ENCODE data around the gene TICRR.
"Not testable (repeated sequence)": the region's sequence is repeated elsewhere in the genome, so short reads cannot be mapped to it uniquely, and the experiment has no call there.

TICRR gene

DNA sequence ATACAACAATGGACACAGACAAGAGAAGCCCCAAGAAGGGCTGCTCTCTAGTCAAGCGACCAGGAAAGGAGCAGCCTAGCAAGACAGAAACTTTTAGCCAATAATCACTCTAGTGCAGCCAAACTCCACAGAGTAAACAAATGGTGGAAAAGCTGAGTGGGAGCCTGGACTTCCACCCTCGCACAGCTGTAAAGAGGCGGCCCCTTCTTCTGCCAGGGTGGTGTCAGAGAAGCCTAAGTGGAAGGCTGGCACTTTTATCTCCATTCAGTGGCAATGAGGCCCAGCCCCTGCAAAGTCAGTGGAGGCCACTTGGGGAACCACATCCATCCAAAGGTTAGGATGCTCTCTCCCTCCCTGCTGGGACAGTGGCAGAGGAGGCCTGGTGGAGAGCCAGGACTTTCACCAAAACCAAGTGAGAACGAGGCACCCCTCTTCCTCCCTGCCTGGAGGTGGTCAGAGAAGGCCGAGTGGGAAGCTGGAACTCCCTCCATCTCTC lies 15.5 kb upstream of the TICRR start:
- no peak for DNase-seq

DNA sequence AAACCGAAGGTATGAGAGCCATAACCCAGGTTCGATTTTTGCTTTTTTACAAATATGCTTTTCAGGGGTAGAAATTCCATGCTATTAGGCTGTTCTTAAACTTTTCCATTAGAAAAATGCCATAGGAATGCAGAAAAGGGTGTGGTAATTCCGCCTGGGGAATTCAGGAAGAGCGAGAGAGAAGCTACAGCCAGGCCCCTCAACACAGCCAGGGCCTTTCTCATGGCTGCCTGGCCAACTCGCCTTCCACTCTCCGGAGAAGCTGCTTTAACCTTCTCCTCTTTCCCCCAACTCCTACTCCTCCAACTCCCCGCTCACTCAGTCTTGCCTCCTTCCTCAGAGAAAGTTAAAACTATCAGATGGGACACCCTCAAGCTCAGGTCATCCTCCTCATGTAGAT lies 9.1 kb upstream of the TICRR start:
- no peak for DNase-seq

DNA sequence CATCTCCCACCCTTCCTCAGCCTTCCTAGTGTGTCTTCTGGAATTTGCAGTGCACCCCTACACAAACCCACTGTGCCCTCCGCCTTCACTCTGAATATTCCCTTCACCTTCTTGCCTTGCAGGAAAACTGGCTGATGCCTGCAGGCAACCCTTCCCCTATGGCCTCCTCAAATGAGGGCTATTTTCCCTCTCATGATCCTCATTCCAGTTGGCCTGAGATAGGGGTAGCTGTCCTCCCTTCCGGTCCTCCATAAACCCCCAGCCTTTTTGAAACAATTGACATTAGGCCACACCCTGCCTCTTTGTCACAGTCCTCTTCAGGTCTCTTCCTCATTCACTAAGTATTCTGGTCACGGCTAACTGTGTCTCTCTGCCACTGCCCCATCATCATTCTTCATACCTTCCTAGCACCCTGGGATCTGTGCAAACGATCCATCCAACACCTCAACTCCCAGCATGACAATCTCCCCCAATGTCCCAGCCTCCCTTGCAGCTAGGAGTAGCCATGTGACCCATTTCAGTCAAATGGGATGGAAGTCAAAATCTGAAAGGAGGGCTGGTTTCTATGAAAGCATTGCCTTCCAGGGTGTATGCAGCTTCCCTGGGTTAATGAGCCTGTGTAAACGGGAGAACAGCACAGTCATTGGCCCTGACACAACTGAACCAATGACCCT lies 8.5 kb upstream of the TICRR start:
- DNase-seq, result no peak

DNA sequence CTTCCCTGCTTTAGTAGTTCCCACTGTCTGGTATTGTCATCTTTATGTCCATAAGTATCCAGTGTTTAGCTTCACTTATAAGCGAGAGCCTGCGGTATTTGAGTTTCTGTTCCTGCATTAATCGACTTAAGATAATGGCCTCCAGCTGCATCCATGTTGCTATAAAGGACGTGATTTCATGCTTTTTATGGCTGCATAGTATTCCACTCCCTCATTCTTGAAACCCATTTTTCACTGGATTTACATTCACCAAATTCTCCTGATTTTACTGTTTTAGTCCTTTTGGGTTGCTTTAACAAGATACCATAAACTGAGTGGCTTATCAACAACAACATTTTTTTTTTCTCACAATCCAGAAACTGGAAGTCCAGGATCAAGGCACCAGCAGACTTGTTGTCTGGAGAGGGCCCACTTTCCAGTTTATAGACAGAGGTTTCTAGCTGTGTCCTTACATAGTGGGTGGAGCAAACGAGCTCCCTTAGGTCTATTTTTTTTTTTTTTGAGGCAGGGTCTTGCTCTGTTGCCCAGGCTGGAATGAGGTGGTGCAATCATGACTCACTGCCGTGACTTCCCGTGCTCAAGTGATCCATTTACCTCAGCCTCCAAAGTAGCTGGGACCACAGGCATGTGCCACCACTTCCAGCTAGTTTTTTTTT lies 6.1 kb upstream of the TICRR start:
- DNase-seq, result no peak

DNA sequence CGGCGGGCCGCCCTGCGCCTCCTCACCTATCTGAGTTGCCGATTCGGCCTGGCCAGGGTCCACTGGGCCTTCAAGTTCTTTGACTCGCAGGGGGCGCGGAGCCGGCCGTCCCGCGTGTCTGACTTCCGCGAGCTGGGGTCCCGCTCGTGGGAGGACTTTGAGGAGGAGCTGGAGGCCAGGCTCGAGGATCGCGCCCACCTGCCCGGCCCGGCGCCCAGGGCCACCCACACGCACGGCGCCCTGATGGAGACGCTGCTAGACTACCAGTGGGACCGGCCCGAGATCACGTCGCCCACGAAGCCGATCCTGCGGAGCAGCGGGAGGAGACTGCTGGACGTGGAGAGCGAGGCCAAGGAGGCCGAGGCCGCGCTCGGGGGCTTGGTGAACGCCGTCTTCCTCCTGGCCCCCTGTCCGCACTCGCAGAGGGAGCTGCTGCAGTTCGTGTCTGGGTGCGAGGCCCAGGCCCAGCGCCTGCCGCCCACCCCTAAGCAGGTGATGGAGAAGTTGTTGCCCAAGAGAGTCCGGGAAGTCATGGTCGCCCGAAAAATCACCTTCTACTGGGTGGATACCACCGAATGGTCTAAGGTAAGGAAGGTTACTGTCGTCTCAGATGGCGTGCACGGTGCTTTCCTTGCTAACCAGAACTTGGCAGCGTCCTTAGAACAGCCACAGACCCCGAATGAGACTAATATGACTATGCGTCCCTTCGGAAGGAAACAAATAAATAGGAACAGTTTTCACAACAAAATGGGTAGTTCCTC lies 567 bp downstream of the TICRR start:
- peak in 3 of 56 donors; percentile 32 to 53 (median 44) for DNase-seq

DNA sequence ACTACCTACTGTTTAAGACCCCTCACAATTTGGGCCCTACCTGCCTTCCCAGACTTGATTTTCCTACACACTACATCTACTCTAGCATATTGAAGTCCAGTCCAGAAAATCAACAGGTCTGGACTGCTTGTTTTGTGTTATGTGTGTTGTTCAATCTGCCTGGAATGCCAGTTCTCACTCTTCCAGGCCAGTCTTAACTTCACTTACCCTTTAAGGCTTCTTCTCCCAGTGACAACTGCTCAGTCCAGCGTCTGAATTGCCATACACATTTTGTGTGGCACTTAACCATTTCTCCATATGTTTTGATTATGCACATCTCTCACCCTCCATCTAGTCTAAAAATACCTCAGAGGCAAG lies 1.1 kb downstream of the TICRR start:
- no peak for DNase-seq

DNA sequence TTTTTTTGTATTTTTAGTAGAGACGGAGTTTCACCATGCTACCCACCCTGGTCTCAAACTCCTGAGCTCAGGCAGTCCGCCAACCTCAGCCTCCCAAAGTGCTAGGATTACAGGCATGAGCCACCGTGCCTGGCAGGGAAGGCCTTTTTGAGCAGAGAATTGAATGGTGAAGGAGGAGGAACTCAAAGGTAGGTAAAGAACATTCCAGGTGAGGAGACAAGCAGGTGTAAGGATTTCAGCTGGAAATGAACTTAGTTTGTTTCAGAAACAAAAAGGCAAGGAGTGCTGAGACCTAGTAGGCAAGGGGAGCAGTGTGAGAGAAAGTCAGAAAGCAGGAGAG lies 2.5 kb downstream of the TICRR start:
- DNase-seq, result no peak

DNA sequence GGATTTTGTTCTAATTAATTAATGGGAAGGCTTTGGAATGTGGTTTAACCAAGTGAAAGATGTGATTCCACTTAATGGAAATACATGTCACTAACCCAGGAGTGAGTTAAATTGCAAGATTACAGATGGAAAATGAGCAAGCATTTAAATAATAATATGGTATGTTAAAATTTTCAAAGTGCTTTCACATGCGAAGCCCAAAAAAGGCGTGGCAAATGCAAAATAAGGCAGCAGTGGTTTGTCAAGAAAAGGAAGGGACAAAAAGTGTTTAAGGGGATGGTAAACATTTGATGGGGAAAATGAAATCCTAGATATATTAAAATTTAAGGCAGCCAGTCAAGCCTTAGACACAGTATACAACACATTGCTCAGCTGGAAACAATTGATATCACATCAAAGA lies 2.9 kb downstream of the TICRR start:
- DNase-seq, result no peak

DNA sequence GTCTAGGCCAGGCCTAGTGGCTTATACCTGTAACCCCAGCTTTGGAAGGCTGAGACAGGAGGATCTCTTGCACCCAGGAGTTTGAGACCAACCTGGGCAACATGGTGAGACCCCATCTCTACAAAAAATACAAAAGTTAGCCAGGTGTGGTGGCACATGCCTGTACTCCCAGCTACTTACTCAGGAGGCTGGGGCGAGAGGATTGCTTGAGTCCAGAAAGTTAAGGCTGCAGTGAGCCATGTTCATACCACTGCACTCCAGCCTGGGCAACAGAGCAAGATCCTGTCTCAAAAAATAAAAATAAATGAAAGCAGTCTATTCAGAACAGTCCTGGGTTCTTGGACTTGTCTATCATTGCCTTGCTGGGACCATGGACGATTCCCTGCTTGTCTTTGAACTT lies 5.5 kb downstream of the TICRR start:
- DNase-seq, result not testable (repeated sequence)

DNA sequence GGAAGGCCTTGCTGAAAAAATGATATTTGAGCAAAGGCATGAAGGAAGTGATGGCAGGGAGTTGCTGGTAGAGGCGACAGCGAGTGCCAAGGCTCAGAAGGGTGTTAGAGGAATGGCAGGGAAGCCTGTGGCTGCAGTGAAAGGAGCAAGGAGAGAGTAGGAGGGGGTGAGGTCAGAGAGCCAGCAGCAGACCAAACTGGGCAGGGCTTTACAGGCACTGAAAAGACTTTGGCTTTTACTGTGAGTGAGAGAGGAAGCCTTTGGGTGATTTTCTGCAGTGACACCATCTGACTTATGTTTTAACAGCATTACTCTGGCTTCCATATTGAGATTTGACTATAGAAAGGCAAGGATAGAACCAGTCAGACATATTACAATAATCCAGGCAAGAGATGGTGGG lies 11.4 kb downstream of the TICRR start:
- no peak for DNase-seq

DNA sequence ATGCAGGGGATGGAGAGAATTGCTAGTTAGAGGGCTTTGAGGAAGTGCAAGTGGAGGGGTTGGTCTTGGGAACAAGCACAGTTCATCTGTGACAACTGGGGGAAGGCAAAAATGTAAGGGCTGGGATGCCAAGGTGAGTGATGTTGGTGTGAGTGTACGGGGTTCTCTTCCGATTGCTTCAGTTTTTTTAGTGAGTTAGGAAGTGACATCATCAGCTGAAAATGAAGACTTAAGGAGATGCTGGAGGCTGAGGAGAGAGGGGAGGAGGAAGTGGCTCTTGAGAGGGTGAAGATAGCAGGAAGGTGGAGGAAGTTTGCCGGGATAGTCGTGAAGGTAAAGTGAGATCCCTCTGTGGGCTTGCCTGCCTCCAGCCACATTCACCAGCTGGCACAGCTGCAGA lies 12.7 kb downstream of the TICRR start:
- no peak for DNase-seq

DNA sequence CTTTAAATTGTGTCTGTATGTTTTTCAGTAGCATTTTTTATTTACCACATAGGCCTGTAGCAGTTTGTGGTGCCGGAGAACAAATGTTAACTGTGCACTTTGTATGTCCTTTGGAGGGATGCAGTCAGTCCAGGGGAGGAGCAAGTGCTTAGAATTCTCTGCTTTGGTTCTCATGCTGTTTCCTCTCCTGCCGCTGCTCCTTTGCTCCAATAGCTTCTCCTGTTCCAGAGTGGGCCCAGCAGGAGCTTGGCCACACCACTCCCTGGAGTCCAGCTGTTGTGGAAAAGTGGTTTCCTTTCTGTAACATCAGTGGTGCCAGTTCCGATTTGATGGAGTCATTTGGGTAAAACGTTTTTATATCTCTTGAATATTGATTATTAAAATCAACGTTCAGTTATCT lies 16.6 kb downstream of the TICRR start:
- DNase-seq, result no peak

DNA sequence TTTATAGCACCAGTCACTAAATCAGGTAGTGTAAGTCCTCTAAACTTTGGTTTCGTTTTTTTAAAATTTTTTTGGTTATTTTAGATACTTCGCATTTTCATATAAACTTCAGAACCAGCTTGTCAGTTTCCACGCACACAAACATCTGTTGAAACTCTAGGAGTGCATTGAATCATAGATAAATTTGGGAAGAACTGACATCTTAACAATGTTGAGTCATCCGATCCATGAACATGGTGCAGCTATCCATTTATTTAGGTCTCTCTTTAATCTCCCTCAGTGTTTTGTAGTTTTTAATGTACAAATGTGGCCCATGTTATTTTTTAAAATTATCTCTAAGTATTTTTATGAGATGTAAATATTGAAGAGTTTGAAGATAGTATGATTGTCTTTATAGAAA lies 17.7 kb downstream of the TICRR start:
- no peak for DNase-seq

DNA sequence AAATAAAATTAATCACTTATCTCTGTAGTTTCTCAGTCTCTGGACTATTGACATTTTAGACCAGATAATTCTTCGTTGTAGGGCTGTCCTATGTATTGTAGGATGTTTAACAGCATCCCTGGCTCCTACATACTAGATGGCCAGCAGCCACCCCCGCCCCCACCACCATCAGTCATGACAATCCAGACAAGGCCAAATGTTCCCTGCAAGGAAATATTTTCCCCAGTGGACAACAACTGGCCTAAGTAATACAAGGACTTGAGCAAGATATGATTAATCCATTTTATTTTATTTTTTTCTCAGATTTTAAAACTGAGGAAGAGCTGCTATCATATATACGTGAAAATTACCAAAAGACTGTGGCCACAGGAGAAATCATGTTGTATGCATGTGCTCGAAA lies 23.8 kb downstream of the TICRR start:
- no peak for DNase-seq

DNA sequence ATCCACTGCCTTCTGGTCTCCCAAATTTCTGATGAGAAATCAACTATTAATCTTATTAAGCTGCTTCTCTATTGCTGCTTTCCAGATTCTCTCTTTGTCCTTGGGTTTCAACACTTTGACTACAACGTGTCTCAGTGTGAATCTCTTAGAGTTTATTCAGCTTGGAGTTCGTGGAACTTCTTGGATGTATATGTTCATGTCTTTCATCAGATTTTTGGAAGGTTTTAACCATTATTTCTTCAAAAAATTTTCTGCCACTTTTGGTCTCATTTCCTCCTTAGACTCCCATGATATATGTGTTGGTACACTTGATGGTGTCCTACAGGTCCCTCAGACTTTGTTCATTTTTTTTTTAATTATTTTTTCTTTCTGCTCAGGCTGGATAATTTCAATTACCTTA lies 36.0 kb downstream of the TICRR start:
- no peak for DNase-seq

DNA sequence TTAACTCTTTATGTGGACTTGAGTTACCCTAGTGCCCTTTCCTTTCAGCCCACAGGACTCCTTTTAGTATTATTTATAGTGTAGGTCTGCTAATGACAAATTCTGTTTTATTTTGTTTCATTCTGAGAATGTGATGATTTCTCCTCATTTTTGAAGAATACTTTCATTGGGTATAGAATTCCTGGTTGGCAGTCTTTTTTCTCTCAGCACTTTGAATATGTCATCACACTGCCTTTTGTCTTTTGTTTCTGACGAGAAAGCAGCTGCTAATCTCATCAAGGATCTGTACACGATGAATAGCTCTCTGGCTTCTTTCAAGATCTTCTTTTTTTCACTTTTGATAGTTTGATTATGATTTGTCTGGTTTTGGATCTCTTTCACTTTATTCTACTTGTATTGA lies 37.8 kb downstream of the TICRR start:
- no peak for DNase-seq

DNA sequence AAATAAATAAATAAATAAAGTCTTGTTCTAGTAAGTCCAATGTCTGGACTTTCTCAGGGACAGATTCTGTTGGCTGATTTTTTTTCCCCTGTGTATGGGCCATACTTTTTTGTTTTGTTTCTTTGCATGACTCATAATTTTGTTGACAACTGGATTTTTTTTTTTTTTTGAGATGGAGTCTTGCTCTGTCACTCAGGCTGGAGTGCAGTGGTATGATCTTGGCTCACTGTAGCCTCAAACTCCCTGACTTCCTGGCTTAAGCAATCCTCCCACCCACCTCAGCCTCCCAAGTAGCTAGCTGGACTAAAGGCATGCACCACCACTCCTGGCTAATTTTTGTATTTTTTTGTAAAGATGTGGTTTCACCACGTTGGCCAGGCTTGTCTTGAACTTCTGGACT lies 38.9 kb downstream of the TICRR start:
- DNase-seq, result no peak

DNA sequence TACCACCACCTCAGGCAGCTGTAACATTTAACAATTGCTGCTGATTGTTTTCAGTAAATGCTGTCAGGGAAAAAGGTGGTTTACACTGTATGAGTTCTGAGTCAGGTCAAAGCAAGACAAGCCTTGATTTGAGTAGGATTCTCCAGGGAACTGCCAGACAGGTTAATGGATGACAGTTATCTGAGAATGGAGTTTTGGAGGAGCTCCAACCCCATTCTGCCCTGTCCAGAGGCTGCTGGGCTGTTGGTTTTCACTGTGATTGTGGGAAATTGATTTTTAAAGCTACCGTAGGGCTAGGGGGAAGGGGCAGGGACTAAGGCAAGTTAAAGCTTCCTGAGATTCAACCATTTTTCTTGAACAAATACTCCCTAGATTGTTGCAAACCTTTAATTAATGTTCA lies 39.9 kb downstream of the TICRR start:
- DNase-seq, result no peak

DNA sequence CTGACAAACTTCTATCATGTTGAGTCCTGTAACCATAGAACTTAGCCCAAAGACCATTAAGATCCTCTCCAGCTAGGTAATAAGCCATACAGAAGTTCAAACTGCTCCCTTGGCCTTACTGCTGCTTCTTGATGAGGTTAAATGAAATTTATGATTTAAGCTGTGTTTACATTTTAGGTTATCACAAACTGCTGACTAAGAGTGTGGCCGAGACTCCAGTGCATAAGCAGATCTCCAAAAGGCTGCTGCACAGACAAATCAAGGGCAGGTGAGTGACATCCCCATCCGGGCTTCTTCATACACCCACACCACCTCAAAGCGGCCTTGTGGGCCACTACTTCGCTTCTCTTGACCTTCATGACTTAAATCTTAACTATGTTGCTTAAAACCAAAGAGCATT lies 41.0 kb downstream of the TICRR start:
- DNase-seq, result no peak

DNA sequence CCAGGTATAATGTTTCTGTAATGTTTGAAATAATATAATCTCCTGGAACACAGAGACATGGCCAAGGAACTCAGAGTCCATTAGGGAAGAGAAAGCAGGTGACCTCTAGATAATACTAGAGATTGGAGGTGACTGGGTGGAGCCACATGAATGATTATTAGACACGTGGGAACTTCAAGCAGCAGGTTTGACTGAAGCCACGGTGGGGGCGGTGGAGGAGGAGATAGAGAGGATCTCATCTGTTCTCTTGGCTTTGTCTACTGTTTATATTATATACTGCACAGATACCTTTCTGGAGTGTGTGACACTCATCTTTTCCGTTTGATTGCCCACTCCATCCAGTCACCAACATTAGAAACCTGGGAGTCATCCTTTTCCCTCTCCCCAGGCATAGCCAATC lies 46.3 kb downstream of the TICRR start:
- DNase-seq, result no peak

DNA sequence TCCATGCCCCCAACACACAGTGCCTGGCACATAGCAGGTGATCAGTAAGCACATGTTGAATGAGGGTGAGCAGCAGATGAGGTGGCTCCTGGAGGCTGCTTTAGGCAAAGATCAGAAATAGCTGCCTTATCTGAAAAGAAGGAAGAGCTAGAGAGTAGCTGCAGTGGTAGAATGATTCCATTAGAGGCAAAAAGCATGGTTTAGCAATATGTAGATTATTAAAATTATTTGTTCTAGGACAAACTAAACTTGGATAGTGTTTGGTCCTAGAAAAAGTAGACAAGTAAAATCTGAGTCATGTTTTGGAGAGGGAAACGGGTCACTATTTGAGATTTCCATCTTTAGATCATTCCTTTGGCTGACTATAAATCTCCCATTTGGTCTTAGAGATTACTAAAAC lies 47.9 kb downstream of the TICRR start:
- DNase-seq, result no peak

DNA sequence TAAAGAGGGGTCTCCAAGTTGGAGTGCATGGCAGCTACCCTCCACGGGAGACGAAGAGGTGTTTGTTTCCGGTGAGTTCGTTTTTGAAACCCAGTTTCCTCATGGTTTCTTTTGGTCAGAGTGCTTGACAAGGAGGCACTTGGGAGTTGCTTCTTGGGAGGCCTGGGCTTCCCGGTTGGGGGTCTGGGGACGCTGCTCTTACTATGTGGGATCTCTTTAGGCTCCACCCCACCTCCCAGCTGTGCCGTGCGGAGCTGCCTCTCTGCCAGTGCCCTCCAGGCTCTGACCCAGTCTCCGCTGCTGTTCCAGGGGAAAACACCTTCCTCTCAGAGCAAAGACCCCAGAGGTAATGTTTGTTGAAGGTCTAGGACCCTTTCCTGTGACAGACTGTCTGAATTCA lies 50.4 kb downstream of the TICRR start:
- no peak for DNase-seq

Measured in amygdala (tissue), 56 donors.